Measurements from ENCODE around the gene TSPEAR. TPM values are rescaled to one million over a fixed set of nuclear protein-coding genes. Genes with fewer than 3 reads are reported as not detected.

The TSPEAR gene
- total and polyA plus RNA-seq, 9 of the 15 experiments (the other 6 are each of a cell fraction or from before 2014, with no cell fraction given) = not detected

DNA sequence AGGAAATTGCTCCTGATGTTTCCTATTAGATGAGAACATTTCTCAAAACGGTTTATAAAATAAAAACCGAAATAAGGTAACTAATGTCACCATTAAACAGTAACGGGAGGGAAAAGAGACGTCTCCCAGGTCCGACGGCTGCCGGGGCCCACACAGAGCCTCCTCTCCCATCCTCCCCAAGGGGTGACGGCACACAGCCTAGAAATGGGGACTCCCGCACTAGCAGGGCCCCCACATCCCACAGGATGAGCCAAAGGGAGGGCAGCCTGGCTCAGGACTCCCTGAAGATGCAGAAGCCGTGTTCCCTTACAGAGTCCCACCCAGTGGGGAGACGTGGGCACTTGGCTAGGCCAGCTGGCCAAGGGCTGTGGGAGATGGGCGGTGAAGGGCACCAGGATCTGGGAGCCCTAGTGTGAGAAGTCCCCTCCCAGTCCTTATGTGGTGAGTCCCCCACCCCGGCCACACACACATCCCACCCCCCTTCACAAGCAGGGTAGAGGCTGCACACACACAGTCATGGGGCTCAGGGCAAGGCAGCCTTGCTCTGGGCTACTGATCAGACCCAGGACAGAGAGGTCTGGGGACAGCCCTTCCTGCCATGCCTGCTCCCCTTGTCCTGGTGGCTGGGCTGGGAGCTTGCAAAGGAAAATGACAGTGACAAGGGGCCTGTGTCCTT, 156.0 kb downstream of the TSPEAR start (continued):
- TF ChIP-seq, protein P1, sequence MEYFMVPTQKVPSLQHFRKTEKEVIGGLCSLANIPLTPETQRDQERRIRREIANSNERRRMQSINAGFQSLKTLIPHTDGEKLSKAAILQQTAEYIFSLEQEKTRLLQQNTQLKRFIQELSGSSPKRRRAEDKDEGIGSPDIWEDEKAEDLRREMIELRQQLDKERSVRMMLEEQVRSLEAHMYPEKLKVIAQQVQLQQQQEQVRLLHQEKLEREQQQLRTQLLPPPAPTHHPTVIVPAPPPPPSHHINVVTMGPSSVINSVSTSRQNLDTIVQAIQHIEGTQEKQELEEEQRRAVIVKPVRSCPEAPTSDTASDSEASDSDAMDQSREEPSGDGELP (CRISPR knock-in tag; IDR thresholded peaks at IDR 0.05; ENCODE audit: borderline replicate concordance) = no peak
- TF ChIP-seq ZNF197 (CRISPR knock-in tag; IDR thresholded peaks at IDR 0.05; ENCODE audit: low read depth) (no peak), TRIM28 (IDR thresholded peaks at IDR 0.05) (no peak), SMAD3 (CRISPR knock-in tag; conservative IDR thresholded peaks at IDR 0.05) (no peak)

DNA sequence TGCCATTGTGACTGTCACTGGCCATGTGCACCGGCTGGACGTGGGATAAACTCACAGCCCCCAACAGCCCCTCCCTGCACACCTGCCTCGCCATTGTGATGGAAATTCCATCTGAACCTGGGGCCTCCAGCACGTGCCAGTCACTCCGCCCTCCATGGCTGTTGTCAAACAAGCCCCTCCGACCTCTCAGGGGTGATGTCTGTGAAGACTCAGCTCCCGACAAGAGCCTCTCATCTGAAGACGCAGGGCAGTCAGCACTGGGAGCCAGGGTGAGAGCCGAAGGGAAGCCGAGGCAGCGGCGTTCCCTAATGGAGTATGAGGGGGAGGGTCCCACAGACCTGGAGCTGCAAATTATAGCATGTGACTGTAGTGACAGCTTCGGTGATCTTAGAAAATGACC, 158.7 kb downstream of the TSPEAR start:
- ChIA-PET CTCF (ENCODE audit: low intra/inter-chr PET ratio) (no interaction called here), POLR2A (no interaction called here)
- intact Hi-C loops (cut with micrococcal nuclease) = no loop called here
- 2% methylated on average over 13 of the region's 13 CpGs for whole genome bisulfite sequencing (ENCODE audit: insufficient coverage, low coverage, missing lambda C conversion rate)
- Histone ChIP-seq H2AFZ (ENCODE audit: low read depth, low read length) (no peak overlapping the region), H3K9me1 (ENCODE audit: control insufficient read depth, insufficient read depth, low read length) (no peaks in the 10 kb centered on the region), H3K4me1 (replicated peaks in 1 of 2; ENCODE audit: control insufficient read depth in 2 of 2, insufficient read depth in 2 of 2, low read length in 2 of 2) (peaks cover 0 to 4% of the 10 kb centered on the region in 2 experiments; a peak in 1 of 5 replicates), H3K4me3 (no peak overlapping the region), H3K27ac (ENCODE audit: extremely low read depth, low read depth, low read length) (no peak overlapping the region), H3K27me3 (ENCODE audit: control insufficient read depth in 2 of 2, insufficient read depth in 2 of 2, low read length in 2 of 2) (peaks cover 42 to 70% of the 10 kb centered on the region in 2 experiments), H3K79me2 (ENCODE audit: control insufficient read depth, insufficient read depth, low read length) (no peaks in the 10 kb centered on the region), H3K4me2 (ENCODE audit: insufficient read depth, low read length) (no peak overlapping the region), H3K9me3 (replicated peaks; ENCODE audit: control insufficient read depth, insufficient read depth, low read depth, low read length) (no peaks in the 10 kb centered on the region), H3K9ac (ENCODE audit: insufficient read depth in 1 of 2, low read depth in 2 of 2, low read length in 2 of 2) (no peak overlapping the region), H3K36me3 (ENCODE audit: control insufficient read depth, insufficient read depth, low read length) (no peaks in the 10 kb centered on the region), H4K20me1 (replicated peaks; ENCODE audit: control insufficient read depth, insufficient read depth, low read length) (0 out of 2 replicates have a peak, but pooled peaks cover 2% of the 10 kb centered on the region)
- FAIRE-seq = no peak
- no TSS peak for BruUV-seq (replicated peaks)
- no peak for ATAC-seq
- DNase-seq (ENCODE audit: extremely low read depth in 1 of 4, low spot score in 3 of 4) = no peak
- in situ Hi-C loops (cut with MboI) = no loop called here
- TF ChIP-seq SIN3B (IDR thresholded peaks at IDR 0.05; ENCODE audit: low read depth) = no peak
- no peak for TF ChIP-seq ELF4 (CRISPR knock-in tag; IDR thresholded peaks at IDR 0.05)
- no peak for TF ChIP-seq ZNF445 (CRISPR knock-in tag; IDR thresholded peaks at IDR 0.05; ENCODE audit: low read depth)
- no peak for TF ChIP-seq HDAC6 (IDR thresholded peaks at IDR 0.05; ENCODE audit: low read depth, low read length)
- TF ChIP-seq CBX5 (IDR thresholded peaks at IDR 0.05; ENCODE audit: borderline replicate concordance, low read depth) = no peak
- TF ChIP-seq, protein P2, sequence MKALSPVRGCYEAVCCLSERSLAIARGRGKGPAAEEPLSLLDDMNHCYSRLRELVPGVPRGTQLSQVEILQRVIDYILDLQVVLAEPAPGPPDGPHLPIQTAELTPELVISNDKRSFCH (CRISPR knock-in tag; IDR thresholded peaks at IDR 0.05) = no peak
- TF ChIP-seq, protein P2 (tag; IDR thresholded peaks at IDR 0.05) = no peak
- no peak for TF ChIP-seq RFX1 (IDR thresholded peaks at IDR 0.05)
- TF ChIP-seq NR3C1 (CRISPR knock-in tag; IDR thresholded peaks at IDR 0.05) = no peak
- no peak for TF ChIP-seq RBFOX2 (IDR thresholded peaks at IDR 0.05; ENCODE audit: low read depth, low read length)
- TF ChIP-seq MAZ (CRISPR knock-in tag; conservative IDR thresholded peaks at IDR 0.05 in 1 of 2, IDR thresholded peaks at IDR 0.05 in 1 of 2) = no peak
- TF ChIP-seq SREBF1 (IDR thresholded peaks at IDR 0.05; ENCODE audit: borderline replicate concordance, low read depth, low read length) = no peak
- TF ChIP-seq, protein P3, sequence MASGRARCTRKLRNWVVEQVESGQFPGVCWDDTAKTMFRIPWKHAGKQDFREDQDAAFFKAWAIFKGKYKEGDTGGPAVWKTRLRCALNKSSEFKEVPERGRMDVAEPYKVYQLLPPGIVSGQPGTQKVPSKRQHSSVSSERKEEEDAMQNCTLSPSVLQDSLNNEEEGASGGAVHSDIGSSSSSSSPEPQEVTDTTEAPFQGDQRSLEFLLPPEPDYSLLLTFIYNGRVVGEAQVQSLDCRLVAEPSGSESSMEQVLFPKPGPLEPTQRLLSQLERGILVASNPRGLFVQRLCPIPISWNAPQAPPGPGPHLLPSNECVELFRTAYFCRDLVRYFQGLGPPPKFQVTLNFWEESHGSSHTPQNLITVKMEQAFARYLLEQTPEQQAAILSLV (tag; IDR thresholded peaks at IDR 0.05) = no peak
- TF ChIP-seq PRPF4 (IDR thresholded peaks at IDR 0.05; ENCODE audit: insufficient read depth, low read depth, low read length, poor library complexity, severe bottlenecking) = no peak
- TF ChIP-seq HDAC3 (IDR thresholded peaks at IDR 0.05; ENCODE audit: borderline replicate concordance, partially characterized antibody) = no peak
- TF ChIP-seq PYGO2 (tag; IDR thresholded peaks at IDR 0.05) = no peak
